Lower leg skin (tissue), 4 donors: ENCODE data around the gene KRT31. TPM values are rescaled to one million over a fixed set of nuclear protein-coding genes. Genes with fewer than 3 reads are reported as not detected.
"Not testable (repeated sequence)": the region's sequence is repeated elsewhere in the genome, so short reads cannot be mapped to it uniquely, and the experiment has no call there.

Source experiments
- DNase-seq, 2 donors: peaks; one replicate each; pipeline ENCODE4 v3.0.0-alpha.2; 2019; ENCODE audit warnings: low spot score in 2 of 2
- H3K4me3 ChIP-seq: fragments of 200-600 bp; sonication (generic); 2 replicates; pipeline ENCODE4 v1.5.1; 2017; ENCODE audit warnings: mild to moderate bottlenecking, low read depth; ENCODE audit not compliant: poor library complexity, severe bottlenecking
- POLR2A ChIP-seq, 2 donors: fragments of 450-650 bp; IDR thresholded peaks; one replicate each; pipeline ENCODE4 v1.6.1; 2016 to 2017; ENCODE audit warnings: antibody characterized with exemption in 2 of 2, mild to moderate bottlenecking in 1 of 2, moderate library complexity in 1 of 2
- WGBS, 2 donors: methylation state at CpG; one replicate each; pipeline ENCODE4 v1.1.5; 2018; 5-methylcytosine and 5-hydroxymethylcytosine counted together
- intact Hi-C: fragments of 100-400 bp; cut with DNase I; formaldehyde crosslinking; loops from one replicate; pipeline ENCODE4 v1.15.0; 2023; ENCODE audit warnings: low total_unique reads
- total RNA-seq, 4 donors: library from RNA; depleted of rRNA; stranded (reverse); fragments of >200 nt; gene quantifications; one replicate each; pipeline ENCODE4 v1.1.0, GENCODE V29; 2016
- TF ChIP-seq, protein P1 (sequence below), 3 donors: fragments of 450-650 bp; IDR thresholded peaks; one replicate each; pipeline ENCODE4 v1.5.1; 2016; ENCODE audit warnings: antibody characterized with exemption in 3 of 3, mild to moderate bottlenecking in 3 of 3, moderate library complexity in 2 of 3

KRT31 gene
- total RNA-seq, 4 donors from 2014 or later: 15.9 to 197 (median 24.1) TPM

DNA sequence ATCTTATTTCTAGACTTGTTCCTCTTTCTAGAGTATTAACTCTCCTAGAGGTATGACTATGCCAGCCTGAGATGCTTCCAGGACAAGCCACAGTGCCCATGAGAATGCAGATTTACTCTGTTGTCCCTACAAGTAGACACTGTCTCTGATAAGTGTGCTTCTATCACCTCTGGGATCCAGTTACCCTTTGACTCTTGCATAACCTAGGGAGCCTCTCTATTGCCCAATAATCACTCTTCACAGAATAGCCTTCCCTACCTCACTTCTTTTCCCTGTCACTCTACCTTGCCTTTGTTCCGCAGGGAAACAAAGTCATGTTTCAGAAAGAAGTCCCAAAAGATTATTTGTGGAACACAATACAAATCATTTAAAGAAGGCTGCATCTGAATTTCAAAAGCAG lies 13.7 kb downstream of the KRT31 start:
- 88 to 100% methylated on average over 1 of the region's 1 CpG for WGBS, 2 donors
- intact Hi-C loops: no loop called here

GRCh38 chr17:41382394-41382793 lies 15.0 kb downstream of the KRT31 start:
- TF ChIP-seq, protein P1, sequence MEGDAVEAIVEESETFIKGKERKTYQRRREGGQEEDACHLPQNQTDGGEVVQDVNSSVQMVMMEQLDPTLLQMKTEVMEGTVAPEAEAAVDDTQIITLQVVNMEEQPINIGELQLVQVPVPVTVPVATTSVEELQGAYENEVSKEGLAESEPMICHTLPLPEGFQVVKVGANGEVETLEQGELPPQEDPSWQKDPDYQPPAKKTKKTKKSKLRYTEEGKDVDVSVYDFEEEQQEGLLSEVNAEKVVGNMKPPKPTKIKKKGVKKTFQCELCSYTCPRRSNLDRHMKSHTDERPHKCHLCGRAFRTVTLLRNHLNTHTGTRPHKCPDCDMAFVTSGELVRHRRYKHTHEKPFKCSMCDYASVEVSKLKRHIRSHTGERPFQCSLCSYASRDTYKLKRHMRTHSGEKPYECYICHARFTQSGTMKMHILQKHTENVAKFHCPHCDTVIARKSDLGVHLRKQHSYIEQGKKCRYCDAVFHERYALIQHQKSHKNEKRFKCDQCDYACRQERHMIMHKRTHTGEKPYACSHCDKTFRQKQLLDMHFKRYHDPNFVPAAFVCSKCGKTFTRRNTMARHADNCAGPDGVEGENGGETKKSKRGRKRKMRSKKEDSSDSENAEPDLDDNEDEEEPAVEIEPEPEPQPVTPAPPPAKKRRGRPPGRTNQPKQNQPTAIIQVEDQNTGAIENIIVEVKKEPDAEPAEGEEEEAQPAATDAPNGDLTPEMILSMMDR (IDR thresholded peaks at IDR 0.05): no peak
- TF ChIP-seq POLR2A (IDR thresholded peaks at IDR 0.05): no peak
- 89 to 92% methylated on average over 1 of the region's 1 CpG for WGBS, 2 donors
- H3K4me3 ChIP-seq: no peak overlapping the region
- DNase-seq: no peak
- intact Hi-C loops: no loop called here

More for the DNA sequence above, 13.7 kb downstream of the KRT31 start:
- TF ChIP-seq POLR2A (IDR thresholded peaks at IDR 0.05): no peak
- TF ChIP-seq, protein P1 (IDR thresholded peaks at IDR 0.05): no peak
- no peak overlapping the region for H3K4me3 ChIP-seq
- no peak for DNase-seq

DNA sequence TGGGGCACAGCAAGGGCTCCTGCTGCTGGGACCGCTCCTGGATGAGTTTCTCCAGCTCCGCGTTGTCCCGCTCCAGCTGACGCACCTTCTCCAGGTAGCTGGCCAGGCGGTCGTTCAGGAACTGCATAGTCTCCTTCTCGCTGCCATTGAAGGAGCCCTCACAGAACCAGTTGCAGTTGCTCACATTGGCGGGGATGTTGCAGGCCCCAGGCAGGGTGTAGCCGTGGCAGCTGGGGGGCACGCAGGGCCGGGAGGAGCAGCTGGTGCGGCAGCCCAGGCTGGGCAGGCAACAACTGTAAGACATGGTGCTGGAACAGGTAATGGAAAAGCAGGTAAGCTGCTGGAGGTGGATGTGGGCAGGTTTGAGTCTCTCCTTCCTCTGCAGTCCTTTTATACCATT lies 15.5 kb downstream of the KRT31 start, which contains the start of gene KRT34:
KRT34 (minus strand) TSS at position 364 of the 400 bp plus-strand sequence; CDS start at position 304, 60 bp downstream.
- H3K4me3 ChIP-seq, intact Hi-C loops, DNase-seq: not testable (repeated sequence)
- 92 to 96% methylated on average over 13 of the region's 13 CpGs for WGBS, 2 donors

- H3K4me3 ChIP-seq, intact Hi-C loops: not testable (repeated sequence)
- WGBS, 2 donors: 83 to 88% methylated on average over 7 of the region's 7 CpGs
Measured at GRCh38 chr17:41380091-41380490, 17.3 kb downstream of the KRT31 start.

DNA sequence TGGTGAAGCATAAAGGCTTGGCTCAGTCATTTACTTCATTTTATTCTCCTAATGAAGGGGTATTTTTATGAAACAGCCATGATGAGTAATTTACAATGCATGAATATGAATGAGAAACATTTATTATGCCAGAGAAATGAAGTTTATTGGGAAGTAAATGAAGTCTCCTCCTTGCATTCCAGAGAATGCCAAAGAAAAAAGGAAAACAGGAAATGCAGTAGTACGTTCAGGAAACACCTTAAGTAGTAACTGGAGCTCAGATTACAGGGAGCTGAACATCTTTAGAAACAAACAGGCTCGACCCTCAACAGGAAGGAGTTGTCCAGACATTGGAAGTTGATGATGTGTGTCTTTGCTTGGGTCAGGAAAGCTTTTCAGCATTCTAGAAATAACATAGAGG lies 19.9 kb downstream of the KRT31 start:
- intact Hi-C loops: no loop called here
- H3K4me3 ChIP-seq: no peak overlapping the region
- TF ChIP-seq POLR2A (IDR thresholded peaks at IDR 0.05): no peak
- TF ChIP-seq, protein P1 (IDR thresholded peaks at IDR 0.05): no peak
- WGBS, 2 donors: 6 to 8% methylated on average over 2 of the region's 2 CpGs
- no peak for DNase-seq

More at GRCh38 chr17:41380091-41380490, 17.3 kb downstream of the KRT31 start:
- not testable (repeated sequence) for DNase-seq

DNA sequence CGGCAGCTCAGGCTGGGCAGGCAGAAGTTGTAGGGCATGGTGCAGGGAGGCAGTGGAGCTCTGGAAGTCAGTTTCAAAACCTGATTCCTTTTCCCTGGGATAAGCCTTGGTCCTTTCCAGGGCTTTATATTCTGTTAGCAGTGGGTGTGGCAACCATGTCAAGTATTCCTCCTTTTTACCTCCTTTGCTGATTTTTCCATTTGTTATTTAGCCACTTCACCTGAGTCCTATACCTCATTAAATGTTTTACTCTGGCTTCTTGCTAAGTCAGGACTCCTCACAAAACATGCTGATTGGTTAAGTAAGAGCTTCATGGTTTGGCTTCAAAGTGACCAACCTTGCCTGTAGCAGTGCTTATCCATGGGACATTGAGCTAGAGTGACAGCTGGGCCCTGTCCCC lies 27.7 kb downstream of the KRT31 start, which contains the start of gene KRT33B:
KRT33B (minus strand) TSS at position 101 of the 400 bp plus-strand sequence; CDS start at position 38, 63 bp downstream.
- 85 to 90% methylated on average over 1 of the region's 1 CpG for WGBS, 2 donors
- no peak within 1 kb of the TSS for H3K4me3 ChIP-seq
- TF ChIP-seq POLR2A (IDR thresholded peaks at IDR 0.05): no peak
- TF ChIP-seq, protein P1 (IDR thresholded peaks at IDR 0.05): no peak
- intact Hi-C loops: no loop called here
- no peak for DNase-seq

DNA sequence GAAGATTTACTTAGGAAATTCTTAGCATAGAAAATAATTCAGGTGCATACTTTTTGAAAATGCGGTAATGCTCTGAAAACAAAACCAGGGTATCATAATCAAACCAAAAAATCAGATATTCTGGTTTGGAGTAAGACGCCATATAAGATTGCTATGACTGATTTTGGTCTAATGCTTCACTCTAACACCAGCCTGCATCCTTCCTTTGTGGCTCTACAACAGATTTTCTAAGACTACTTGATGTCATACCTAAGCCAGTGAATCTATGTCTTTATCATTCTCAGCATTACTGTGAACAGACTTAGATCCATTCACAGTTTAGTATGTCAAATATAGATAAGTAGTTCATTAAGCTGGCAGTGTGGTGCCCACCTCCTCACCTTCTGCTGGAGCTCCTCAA lies 28.4 kb downstream of the KRT31 start:
- TF ChIP-seq POLR2A (IDR thresholded peaks at IDR 0.05): no peak
- no peak for DNase-seq
- H3K4me3 ChIP-seq: no peak overlapping the region
- 86 to 89% methylated on average over 2 of the region's 2 CpGs for WGBS, 2 donors
- intact Hi-C loops: no loop called here
